Lung (tissue), 12 donors: Measurements from ENCODE around the gene OR51B4. TPM values are rescaled to one million over a fixed set of nuclear protein-coding genes. Genes with fewer than 3 reads are reported as not detected.

ENCODE experiments used
- ATAC-seq: fragments of 200-7000 bp; cut with Tn5 transposase; one replicate; pipeline ENCODE4 v1.9.1; 2020; ENCODE audit warnings: moderate number of reproducible peaks; ENCODE audit not compliant: insufficient read depth, low FRiP score
- DNase-seq, 3 donors: peaks; one replicate each; pipeline ENCODE4 v3.0.0-alpha.2; 2013 to 2017
- H3K27ac ChIP-seq, 2 donors: one replicate each; pipeline ENCODE4 v1.5.1; 2013; ENCODE audit warnings: mild to moderate bottlenecking in 2 of 2, moderate library complexity in 2 of 2, control low read depth in 1 of 2, inconsistent platforms in 1 of 2, low read depth in 1 of 2, low read length in 1 of 2
- H3K27me3 ChIP-seq, 3 donors: one replicate each; pipeline ENCODE4 v1.5.1; 2013; ENCODE audit warnings: low read length in 2 of 3; ENCODE audit not compliant: control insufficient read depth in 3 of 3, insufficient read depth in 3 of 3
- H3K36me3 ChIP-seq, 4 donors: one replicate each; pipeline ENCODE4 v1.5.1; 2013; ENCODE audit warnings: low read length in 4 of 4, mild to moderate bottlenecking in 1 of 4, moderate library complexity in 1 of 4; ENCODE audit not compliant: control insufficient read depth in 4 of 4, insufficient read depth in 4 of 4
- H3K4me1 ChIP-seq, 5 donors: one replicate each; pipeline ENCODE4 v1.5.1; 2013; ENCODE audit warnings: low read length in 5 of 5, mild to moderate bottlenecking in 2 of 5, moderate library complexity in 1 of 5; ENCODE audit not compliant: control insufficient read depth in 5 of 5, insufficient read depth in 5 of 5
- H3K4me3 ChIP-seq: one replicate; pipeline ENCODE4 v1.5.1; 2013; ENCODE audit warnings: mild to moderate bottlenecking, control low read depth, moderate library complexity
- H3K9ac ChIP-seq, 2 donors: one replicate each; pipeline ENCODE4 v1.5.1; 2013; ENCODE audit warnings: low read length in 2 of 2, control low read depth in 1 of 2; ENCODE audit not compliant: insufficient read depth in 1 of 2
- H3K9me3 ChIP-seq, 4 donors: one replicate each; pipeline ENCODE4 v1.5.1; 2013; ENCODE audit warnings: low read length in 3 of 4, mild to moderate bottlenecking in 1 of 4, moderate library complexity in 1 of 4; ENCODE audit not compliant: control insufficient read depth in 4 of 4, insufficient read depth in 3 of 4
- CTCF ChIP-seq: IDR thresholded peaks from 2 replicates; pipeline ENCODE4 v1.5.1; 2012; ENCODE audit warnings: mild to moderate bottlenecking; ENCODE audit errors: control extremely low read depth, extremely low read depth
- WGBS, 2 donors: extraction: QIAGEN DNeasy Blood & Tissue Kit; methylation state at CpG; one replicate each; pipeline ENCODE4 v1.1.7; 2013; 5-methylcytosine and 5-hydroxymethylcytosine counted together
- polyA plus RNA-seq, 2 donors: library from polyadenylated mRNA; stranded (reverse); fragments of 200-250 nt; gene quantifications; one replicate each; pipeline ENCODE4 v1.2.1, GENCODE V29; 2013
- total RNA-seq, 2 donors: library from RNA; depleted of rRNA in 1 of 2; stranded (reverse); fragments of >200 nt in 1 of 2; gene quantifications; one replicate each; pipeline ENCODE4 v1.2.1, GENCODE V29; 2014 to 2021
- donor health status: control.
- donor health status: control.
- donor health status: Bipolar disorder and iron deficiency.
- donor health status: healthy.
- donor health status: DM: yes; HTN: yes; CAD: no.

The OR51B4 gene
- total and polyA plus RNA-seq, 4 donors, result 1.9 TPM; not detected in 3

GRCh38 chr11:5307256-5308019 is 5.7 kb upstream of the OR51B4 start:
- H3K27ac ChIP-seq, result no peak overlapping the region
- no peak overlapping the region for H3K4me3 ChIP-seq
- no peaks in the 10 kb centered on the region for H3K9me3 ChIP-seq
- no peak overlapping the region for H3K9ac ChIP-seq
- no peaks in the 10 kb centered on the region for H3K27me3 ChIP-seq
- no peaks in the 10 kb centered on the region for H3K36me3 ChIP-seq
- DNase-seq (no peak), ATAC-seq (no peak)
- WGBS, 2 donors, result 75 to 83% methylated on average over 2 of the region's 2 CpGs
- no peaks in the 10 kb centered on the region for H3K4me1 ChIP-seq
- TF ChIP-seq CTCF, result no peak

GRCh38 chr11:5304046-5304445 is 2.3 kb upstream of the OR51B4 start:
- Histone ChIP-seq H3K27me3 (no peaks in the 10 kb centered on the region), H3K9ac (no peak overlapping the region), H3K4me3 (no peak overlapping the region), H3K9me3 (no peaks in the 10 kb centered on the region), H3K36me3 (peaks cover 0 to 1% (median 0%) of the 10 kb centered on the region in 4 donors), H3K4me1 (no peaks in the 10 kb centered on the region), H3K27ac (no peak overlapping the region)
- TF ChIP-seq CTCF, result no peak
- no peak for DNase-seq
- no peak for ATAC-seq
- WGBS, 2 donors, result 41 to 92% methylated on average over 1 of the region's 1 CpG

- Histone ChIP-seq H3K27me3 (no peaks in the 10 kb centered on the region), H3K4me1 (no peaks in the 10 kb centered on the region), H3K4me3 (no peak overlapping the region), H3K36me3 (peaks cover 0 to 1% (median 0%) of the 10 kb centered on the region in 4 donors), H3K27ac (no peak overlapping the region), H3K9me3 (no peaks in the 10 kb centered on the region), H3K9ac (no peak overlapping the region)
- 71 to 89% methylated on average over 5 of the region's 5 CpGs for WGBS, 2 donors
- no peak for TF ChIP-seq CTCF
- DNase-seq (no peak), ATAC-seq (no peak)
These were observed 1.9 kb upstream of the OR51B4 start for GRCh38 chr11:5303626-5304025.
